K562 (cell line): Measurements from ENCODE around the gene IMPA2. TPM values are rescaled to one million over a fixed set of nuclear protein-coding genes. Genes with fewer than 3 reads are reported as not detected.

Experiments
- CBFB ChIP-seq: sonication (generic); formaldehyde crosslinking; IDR thresholded peaks from 2 replicates; pipeline ENCODE4 v1.4.0; 2020; ENCODE audit warnings: mild to moderate bottlenecking, missing genetic modification reagents
- CHD4 ChIP-seq: fragments of 200-600 bp; sonication (generic); IDR thresholded peaks from 3 replicates; pipeline ENCODE4 v1.6.1; 2012; ENCODE audit warnings: low read depth, mild to moderate bottlenecking, mixed read lengths, low read length, inconsistent platforms; ENCODE audit not compliant: insufficient read depth, insufficient replicate concordance, poor library complexity, severe bottlenecking
- E2F6 ChIP-seq, 2 experiments: IDR thresholded peaks; 2 replicates each; pipeline ENCODE4 v1.6.1; 2011; ENCODE audit warnings: borderline replicate concordance in 1 of 2, control low read depth in 1 of 2, low read depth in 1 of 2, low read length in 1 of 2, mild to moderate bottlenecking in 1 of 2, mixed read lengths in 1 of 2, moderate library complexity in 1 of 2; ENCODE audit not compliant: insufficient read depth in 1 of 2, insufficient read length in 1 of 2, poor library complexity in 1 of 2, severe bottlenecking in 1 of 2; ENCODE audit errors: extremely low read depth in 1 of 2
- ETV5 ChIP-seq: sonication (generic); formaldehyde crosslinking; IDR thresholded peaks from 2 replicates; pipeline ENCODE4 v1.4.0; 2020; ENCODE audit warnings: low read depth, mild to moderate bottlenecking, missing genetic modification reagents
- HNRNPUL1 ChIP-seq: fragments of 200-400 bp; formaldehyde crosslinking; IDR thresholded peaks from 2 replicates; pipeline ENCODE4 v1.6.1; 2017; ENCODE audit warnings: low read length
- JUN ChIP-seq, 2 experiments: sonication (generic) in 1 of 2; formaldehyde crosslinking in 1 of 2; IDR thresholded peaks; 2 replicates each; pipeline versions ENCODE4 v1.6.1 to v1.8.0; 2012 to 2022; ENCODE audit warnings: borderline replicate concordance in 2 of 2, mild to moderate bottlenecking in 2 of 2, improper control_type of control experiment in 1 of 2, low read depth in 1 of 2, low read length in 1 of 2, missing genetic modification reagents in 1 of 2
- KLF16 ChIP-seq: IDR thresholded peaks from 2 replicates; pipeline ENCODE4 v1.6.1; 2016; ENCODE audit warnings: antibody characterized with exemption
- MAFF ChIP-seq: IDR thresholded peaks from 2 replicates; pipeline ENCODE4 v1.6.1; 2012; ENCODE audit warnings: low read length, improper control_type of control experiment
- MTA1 ChIP-seq: fragments of 450-650 bp; IDR thresholded peaks from 2 replicates; pipeline ENCODE4 v1.6.1; 2017; ENCODE audit warnings: borderline replicate concordance
- RFX1 ChIP-seq: fragments of 450-650 bp; IDR thresholded peaks from 2 replicates; pipeline ENCODE4 v1.6.1; 2016; ENCODE audit warnings: mild to moderate bottlenecking, moderate library complexity
- SOX6 ChIP-seq: fragments of 450-650 bp; IDR thresholded peaks from 2 replicates; pipeline ENCODE4 v1.6.1; 2014; ENCODE audit warnings: mild to moderate bottlenecking
- ZNF398 ChIP-seq: fragments of 250-450 bp; sonication (Bioruptor Pico); IDR thresholded peaks from 2 replicates; pipeline ENCODE4 v1.8.0; 2021; ENCODE audit warnings: moderate library complexity, mild to moderate bottlenecking, inconsistent platforms
- polyA plus RNA-seq, 8 experiments: library from polyadenylated mRNA; depleted of rRNA in 4 of 8; stranded (reverse) in 5 of 8; unstranded in 3 of 8; fragments of >200 nt; fragmentation: Nextera tagmentation in 2 of 8; fragmentation: Illumina TruSeq in 1 of 8; extraction: Ambion mirVana in 2 of 8; extraction: Trizol in 1 of 8; gene quantifications; 2 replicates each; pipeline versions ENCODE4 v1.2.1 to v1.2.3, GENCODE V29; 2011 to 2014; ENCODE audit warnings: inconsistent platforms in 1 of 8, missing spikeins in 1 of 8
- total RNA-seq, 7 experiments: library from RNA; depleted of rRNA in 6 of 7; stranded (reverse); fragments of >200 nt in 6 of 7; fragmentation: Illumina TruSeq in 2 of 7; extraction: Trizol in 2 of 7; gene quantifications; 2 replicates each; pipeline versions ENCODE4 v1.2.1 to v1.2.3, GENCODE V29; 2011 to 2021; ENCODE audit warnings: low replicate concordance in 1 of 7
- TF ChIP-seq, protein P1 (sequence below), 2 experiments: fragments of 200-800 bp in 1 of 2; sonication (Bioruptor generic) in 1 of 2; sonication (generic) in 1 of 2; formaldehyde crosslinking in 1 of 2; IDR thresholded peaks in 1 of 2; conservative IDR thresholded peaks in 1 of 2; 2 replicates each; pipeline versions ENCODE4 v1.5.0 to v1.6.1; 2016 to 2020; ENCODE audit warnings: missing compliant biosample characterization in 1 of 2, missing genetic modification characterization in 1 of 2, missing genetic modification reagents in 1 of 2
- TF ChIP-seq, protein P2 (sequence below): sonication (generic); formaldehyde crosslinking; IDR thresholded peaks from 2 replicates; pipeline ENCODE4 v1.8.1; 2023; ENCODE audit warnings: mild to moderate bottlenecking, missing genetic modification reagents
- TF ChIP-seq, protein P3 (sequence below): fragments of 450-650 bp; IDR thresholded peaks from 2 replicates; pipeline ENCODE4 v1.6.1; 2016

IMPA2 gene
- total and polyA plus RNA-seq, 9 of the 15 experiments (the other 6 are each of a cell fraction or from before 2014, with no cell fraction given), result 0.62 to 11.3 (median 5.7) TPM

DNA sequence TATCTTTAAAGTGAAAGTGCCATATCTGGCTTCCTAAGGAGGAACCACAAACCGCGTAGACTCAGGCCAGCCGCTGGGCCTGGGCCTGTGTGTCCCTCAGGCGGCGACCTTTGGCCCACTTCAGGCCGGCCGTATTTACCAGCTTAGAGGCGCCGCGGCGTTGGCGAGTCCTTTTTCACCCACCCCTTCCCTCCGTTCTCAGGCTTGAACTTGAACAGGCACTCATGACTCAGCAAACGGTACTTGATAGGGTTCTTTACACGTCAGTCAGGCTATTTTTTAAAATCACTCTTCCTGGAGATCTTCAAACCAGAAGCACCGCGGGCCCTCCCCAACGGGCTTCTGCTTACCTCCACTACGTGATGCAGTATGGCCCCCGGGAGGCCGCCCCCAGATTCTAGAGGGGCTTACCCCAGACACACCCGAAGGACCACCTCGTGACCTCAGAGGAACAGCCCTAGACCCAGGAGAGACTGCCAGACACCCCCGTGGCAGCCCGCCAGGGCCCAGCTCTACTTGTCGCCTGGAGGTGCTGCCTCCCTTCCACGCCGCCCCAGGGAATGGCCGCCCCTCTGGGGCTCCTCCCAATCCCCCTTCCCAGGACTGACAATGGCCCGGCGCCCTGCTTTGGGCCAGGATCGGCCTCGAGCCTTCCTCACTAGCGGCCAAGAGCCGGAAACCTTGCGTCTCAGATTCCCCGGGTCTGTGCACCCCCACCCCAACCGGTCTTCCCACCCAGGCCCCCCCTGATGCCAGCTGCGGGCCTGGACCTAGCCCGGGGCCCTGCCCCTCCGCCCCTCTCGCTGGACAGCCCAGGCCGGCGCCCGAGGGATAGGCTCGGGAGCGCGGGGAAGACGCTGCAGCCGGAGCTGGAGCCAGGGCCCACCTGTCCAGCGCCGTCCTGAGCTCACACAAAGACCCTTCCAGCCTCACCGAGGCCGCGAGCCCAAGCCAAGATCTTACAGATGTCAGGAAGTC lies 33.8 kb upstream of the IMPA2 start (continued):
- TF ChIP-seq, protein P1, sequence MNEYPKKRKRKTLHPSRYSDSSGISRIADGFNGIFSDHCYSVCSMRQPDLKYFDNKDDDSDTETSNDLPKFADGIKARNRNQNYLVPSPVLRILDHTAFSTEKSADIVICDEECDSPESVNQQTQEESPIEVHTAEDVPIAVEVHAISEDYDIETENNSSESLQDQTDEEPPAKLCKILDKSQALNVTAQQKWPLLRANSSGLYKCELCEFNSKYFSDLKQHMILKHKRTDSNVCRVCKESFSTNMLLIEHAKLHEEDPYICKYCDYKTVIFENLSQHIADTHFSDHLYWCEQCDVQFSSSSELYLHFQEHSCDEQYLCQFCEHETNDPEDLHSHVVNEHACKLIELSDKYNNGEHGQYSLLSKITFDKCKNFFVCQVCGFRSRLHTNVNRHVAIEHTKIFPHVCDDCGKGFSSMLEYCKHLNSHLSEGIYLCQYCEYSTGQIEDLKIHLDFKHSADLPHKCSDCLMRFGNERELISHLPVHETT (CRISPR knock-in tag; conservative IDR thresholded peaks at IDR 0.05 in 1 of 2, IDR thresholded peaks at IDR 0.05 in 1 of 2), result 0 out of 4 replicates have a peak, but pooled peaks of 1 of the 2 experiments have one; percentile 29
- peak; percentile 98 for TF ChIP-seq MAFF
- TF ChIP-seq MTA1, result no peak
- peak; percentile 85 for TF ChIP-seq JUN (IDR thresholded peaks at IDR 0.05; ENCODE audit: borderline replicate concordance, low read depth, low read length)
- TF ChIP-seq JUN (CRISPR knock-in tag; IDR thresholded peaks at IDR 0.05; ENCODE audit: borderline replicate concordance), result no peak
- TF ChIP-seq HNRNPUL1, result no peak
- TF ChIP-seq SOX6, result peak; percentile 77
- TF ChIP-seq RFX1, result no peak
- TF ChIP-seq ETV5, result peak; percentile 50
- TF ChIP-seq CHD4, result no peak
- TF ChIP-seq CBFB (CRISPR knock-in tag), result 0 out of 2 replicates have a peak, but pooled peaks have one; percentile 60
- no peak for TF ChIP-seq ZNF398 (CRISPR knock-in tag)
- TF ChIP-seq KLF16, result peak; percentile 28; the same call in 1 of the 2 replicates
- peak in 1 of 2 experiments; percentile 6 for TF ChIP-seq E2F6 (IDR thresholded peaks at IDR 0.05; ENCODE audit: borderline replicate concordance in 1 of 2, extremely low read depth in 1 of 2, insufficient read depth in 1 of 2, insufficient read length in 1 of 2, low read depth in 1 of 2, low read length in 1 of 2, poor library complexity in 1 of 2, severe bottlenecking in 1 of 2)
- TF ChIP-seq, protein P2, sequence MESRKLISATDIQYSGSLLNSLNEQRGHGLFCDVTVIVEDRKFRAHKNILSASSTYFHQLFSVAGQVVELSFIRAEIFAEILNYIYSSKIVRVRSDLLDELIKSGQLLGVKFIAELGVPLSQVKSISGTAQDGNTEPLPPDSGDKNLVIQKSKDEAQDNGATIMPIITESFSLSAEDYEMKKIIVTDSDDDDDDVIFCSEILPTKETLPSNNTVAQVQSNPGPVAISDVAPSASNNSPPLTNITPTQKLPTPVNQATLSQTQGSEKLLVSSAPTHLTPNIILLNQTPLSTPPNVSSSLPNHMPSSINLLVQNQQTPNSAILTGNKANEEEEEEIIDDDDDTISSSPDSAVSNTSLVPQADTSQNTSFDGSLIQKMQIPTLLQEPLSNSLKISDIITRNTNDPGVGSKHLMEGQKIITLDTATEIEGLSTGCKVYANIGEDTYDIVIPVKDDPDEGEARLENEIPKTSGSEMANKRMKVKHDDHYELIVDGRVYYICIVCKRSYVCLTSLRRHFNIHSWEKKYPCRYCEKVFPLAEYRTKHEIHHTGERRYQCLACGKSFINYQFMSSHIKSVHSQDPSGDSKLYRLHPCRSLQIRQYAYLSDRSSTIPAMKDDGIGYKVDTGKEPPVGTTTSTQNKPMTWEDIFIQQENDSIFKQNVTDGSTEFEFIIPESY (CRISPR knock-in tag), result peak; percentile 41; the same call in 1 of the 2 replicates
- TF ChIP-seq, protein P3, sequence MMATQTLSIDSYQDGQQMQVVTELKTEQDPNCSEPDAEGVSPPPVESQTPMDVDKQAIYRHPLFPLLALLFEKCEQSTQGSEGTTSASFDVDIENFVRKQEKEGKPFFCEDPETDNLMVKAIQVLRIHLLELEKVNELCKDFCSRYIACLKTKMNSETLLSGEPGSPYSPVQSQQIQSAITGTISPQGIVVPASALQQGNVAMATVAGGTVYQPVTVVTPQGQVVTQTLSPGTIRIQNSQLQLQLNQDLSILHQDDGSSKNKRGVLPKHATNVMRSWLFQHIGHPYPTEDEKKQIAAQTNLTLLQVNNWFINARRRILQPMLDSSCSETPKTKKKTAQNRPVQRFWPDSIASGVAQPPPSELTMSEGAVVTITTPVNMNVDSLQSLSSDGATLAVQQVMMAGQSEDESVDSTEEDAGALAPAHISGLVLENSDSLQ, result peak; percentile 98
